HL-60 (cell line): ENCODE data around the gene MSH5.

ENCODE experiments used
- CTCF ChIP-seq: IDR thresholded peaks from one replicate; pipeline ENCODE4 v1.5.1; 2011; ENCODE audit warnings: low read length, control low read depth, inconsistent platforms; ENCODE audit not compliant: insufficient read depth
- POLR2AphosphoS5 ChIP-seq: IDR thresholded peaks from 2 replicates; pipeline ENCODE4 v1.6.1; 2012; ENCODE audit warnings: low read depth
- REST ChIP-seq: IDR thresholded peaks from 2 replicates; pipeline ENCODE4 v1.6.1; 2012; ENCODE audit warnings: low read depth; ENCODE audit not compliant: insufficient replicate concordance

- TF ChIP-seq CTCF (no peak), POLR2AphosphoS5 (peak; percentile 85), REST (no peak)
Measured at GRCh38 chr6:31736021-31736767, 3.6 kb upstream of the MSH5 start, which contains the start of gene CLIC1.
